22Rv1 (cell line): ENCODE measurements around the gene PDE4B.

Experiments used
- ZFX ChIP-seq: fragments of 450-650 bp; IDR thresholded peaks from 2 replicates; pipeline ENCODE4 v1.6.1; 2017; ENCODE audit warnings: antibody characterized with exemption, borderline replicate concordance
- TF ChIP-seq, protein P1 (sequence below): fragments of 450-650 bp; IDR thresholded peaks from 2 replicates; pipeline ENCODE4 v1.5.1; 2017; ENCODE audit warnings: mild to moderate bottlenecking

DNA sequence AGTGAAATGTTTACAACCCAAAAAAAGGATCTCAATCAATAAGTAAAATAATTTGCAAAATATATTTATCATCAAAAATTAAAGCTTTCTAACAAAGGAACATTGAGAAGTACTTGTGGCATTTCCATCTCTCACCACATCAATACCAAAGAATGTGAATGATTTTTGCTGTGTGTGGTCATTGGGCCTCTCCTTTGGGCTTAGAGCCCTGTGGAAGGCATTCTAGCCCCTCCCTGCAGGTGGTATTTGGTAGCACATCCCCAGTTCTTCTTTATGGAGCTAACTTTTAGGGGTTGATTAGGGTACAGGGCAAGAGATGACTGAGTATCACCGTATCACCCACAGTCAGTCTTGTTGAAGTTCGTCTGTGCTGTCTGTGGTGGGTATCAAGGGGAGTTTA lies 447.1 kb downstream of the PDE4B start:
- TF ChIP-seq, protein P1, sequence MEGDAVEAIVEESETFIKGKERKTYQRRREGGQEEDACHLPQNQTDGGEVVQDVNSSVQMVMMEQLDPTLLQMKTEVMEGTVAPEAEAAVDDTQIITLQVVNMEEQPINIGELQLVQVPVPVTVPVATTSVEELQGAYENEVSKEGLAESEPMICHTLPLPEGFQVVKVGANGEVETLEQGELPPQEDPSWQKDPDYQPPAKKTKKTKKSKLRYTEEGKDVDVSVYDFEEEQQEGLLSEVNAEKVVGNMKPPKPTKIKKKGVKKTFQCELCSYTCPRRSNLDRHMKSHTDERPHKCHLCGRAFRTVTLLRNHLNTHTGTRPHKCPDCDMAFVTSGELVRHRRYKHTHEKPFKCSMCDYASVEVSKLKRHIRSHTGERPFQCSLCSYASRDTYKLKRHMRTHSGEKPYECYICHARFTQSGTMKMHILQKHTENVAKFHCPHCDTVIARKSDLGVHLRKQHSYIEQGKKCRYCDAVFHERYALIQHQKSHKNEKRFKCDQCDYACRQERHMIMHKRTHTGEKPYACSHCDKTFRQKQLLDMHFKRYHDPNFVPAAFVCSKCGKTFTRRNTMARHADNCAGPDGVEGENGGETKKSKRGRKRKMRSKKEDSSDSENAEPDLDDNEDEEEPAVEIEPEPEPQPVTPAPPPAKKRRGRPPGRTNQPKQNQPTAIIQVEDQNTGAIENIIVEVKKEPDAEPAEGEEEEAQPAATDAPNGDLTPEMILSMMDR, result no peak
- TF ChIP-seq ZFX, result no peak
